ENCODE results near the gene OLA1. TPM values are rescaled to one million over a fixed set of nuclear protein-coding genes. Genes with fewer than 3 reads are reported as not detected.

OLA1 gene
- total RNA-seq, 1 donor from 2014 or later = 97.8 TPM

DNA sequence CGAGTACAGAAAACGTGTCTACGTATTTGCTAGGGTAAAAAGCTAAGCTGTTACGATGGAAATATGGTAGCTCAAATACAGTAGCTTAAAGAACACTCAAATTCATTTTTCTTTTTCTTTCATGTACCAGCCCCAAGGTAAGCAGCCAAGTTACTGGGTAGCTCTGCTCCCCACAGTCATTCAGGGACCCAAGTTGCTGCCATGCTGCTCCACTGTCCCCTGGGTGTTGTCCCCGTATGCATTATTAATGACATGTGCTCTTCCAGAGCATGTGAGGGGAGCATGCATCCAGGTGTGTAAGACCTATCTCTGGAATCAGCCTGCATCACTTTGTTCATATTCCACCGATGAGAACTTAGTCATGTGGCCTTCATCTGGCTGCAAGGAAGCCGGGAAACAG, 178.1 kb downstream of the OLA1 start:
- intact Hi-C loops (cut with micrococcal nuclease) = no loop called here

DNA sequence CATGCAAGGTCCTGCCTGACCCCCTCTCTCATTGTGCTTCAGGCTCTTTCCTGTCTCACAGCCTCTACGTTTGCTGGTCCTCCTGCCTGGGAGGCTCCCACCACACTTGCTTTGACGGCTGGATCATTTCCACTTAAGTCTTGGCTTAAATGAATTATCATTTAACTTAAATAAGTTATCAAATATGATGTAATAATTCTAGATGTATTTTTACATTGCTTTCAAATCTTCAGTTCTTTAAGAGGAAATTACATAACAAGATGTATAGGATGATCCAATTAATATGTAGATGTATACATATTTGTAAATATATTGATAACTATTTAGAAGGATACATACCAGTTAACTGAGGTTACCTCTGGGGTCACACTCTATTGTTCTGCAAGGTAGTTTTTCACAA, 180.5 kb downstream of the OLA1 start:
- intact Hi-C loops (cut with micrococcal nuclease) = no loop called here

DNA sequence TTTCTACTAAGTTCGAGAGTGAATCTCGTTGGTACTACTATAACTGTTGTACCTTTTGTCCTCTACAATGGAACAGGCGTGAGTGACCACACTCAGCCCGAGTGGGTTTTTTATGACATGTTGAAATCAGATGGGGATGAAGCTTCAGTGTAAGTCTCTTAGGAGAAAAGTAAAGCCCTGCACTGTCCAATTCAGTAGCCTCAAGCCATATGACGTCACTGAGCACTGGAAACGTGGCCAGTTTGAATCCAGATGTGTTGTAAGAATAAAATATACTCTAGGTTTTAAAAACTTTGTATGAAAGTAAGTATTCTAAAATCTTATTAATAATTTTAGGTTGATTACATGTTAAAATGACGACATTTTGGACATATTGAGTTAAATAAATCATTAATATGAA, 181.5 kb downstream of the OLA1 start:
- intact Hi-C loops (cut with micrococcal nuclease) = no loop called here

DNA sequence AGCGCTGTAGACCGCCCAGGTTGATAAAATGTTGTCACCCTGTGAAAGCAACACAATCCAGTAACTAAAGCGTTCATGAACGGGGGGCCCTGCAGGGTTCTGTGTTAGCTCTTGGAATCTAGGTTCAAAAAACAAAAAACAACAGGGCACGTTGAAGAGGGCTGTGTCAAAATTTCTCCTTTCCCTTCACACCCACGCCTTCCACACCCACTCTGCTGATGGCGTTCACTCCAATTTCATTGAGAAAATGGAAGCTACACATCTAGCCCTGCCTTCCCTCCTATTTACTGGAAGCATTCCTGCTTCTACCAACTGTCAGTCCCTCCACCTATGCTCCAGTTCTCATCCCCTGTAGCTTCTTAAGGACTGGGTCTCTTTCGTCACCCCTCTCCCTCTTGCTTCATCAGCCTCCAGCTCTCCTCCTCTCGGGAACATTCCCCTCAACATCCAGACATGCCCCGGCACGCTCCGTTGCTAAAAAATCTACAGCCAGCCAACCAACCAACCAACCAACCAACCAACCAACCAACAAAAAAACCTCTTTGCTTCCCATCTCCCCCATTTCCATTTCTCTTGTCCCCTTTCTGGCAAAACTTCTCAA, 184.7 kb downstream of the OLA1 start:
- intact Hi-C loops (cut with micrococcal nuclease) = no loop called here

DNA sequence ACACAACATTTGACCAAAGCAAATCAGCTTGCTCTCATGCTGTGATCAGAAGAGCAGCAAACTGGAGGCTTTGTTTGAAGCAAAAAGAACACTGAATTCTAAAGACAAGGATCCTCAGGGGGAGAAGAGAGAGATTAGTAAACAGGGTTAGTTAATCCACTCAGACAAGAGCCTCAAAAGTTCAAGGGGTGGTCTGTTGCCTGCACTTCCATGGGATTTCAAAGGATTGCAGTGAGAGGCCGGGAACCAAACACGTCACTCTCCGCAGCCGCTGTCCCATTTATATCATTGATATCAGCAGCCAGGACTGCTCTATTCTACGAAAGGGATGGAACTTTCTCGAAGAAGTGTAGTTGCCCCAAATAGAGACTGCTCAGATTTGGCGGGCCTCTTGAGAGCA, 185.4 kb downstream of the OLA1 start:
- intact Hi-C loops (cut with micrococcal nuclease) = no loop called here

DNA sequence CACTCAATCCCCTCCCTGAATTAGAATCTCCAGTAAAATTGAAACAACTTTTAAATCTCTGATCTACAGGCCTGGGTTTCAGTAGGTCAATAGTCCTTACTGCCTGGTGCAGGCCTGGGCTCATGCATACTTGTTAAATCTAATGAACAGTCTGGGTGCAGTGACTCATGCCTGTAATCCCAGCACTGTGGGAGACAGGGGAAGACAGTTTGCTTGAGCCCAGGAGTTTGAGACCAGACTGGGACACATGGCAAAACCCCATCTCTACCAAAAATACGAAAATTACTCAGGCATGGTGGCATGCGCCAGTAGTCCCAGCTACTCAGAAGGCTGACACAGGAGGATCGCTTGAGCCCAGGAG, 188.5 kb downstream of the OLA1 start:
- intact Hi-C loops (cut with micrococcal nuclease) = no loop called here

DNA sequence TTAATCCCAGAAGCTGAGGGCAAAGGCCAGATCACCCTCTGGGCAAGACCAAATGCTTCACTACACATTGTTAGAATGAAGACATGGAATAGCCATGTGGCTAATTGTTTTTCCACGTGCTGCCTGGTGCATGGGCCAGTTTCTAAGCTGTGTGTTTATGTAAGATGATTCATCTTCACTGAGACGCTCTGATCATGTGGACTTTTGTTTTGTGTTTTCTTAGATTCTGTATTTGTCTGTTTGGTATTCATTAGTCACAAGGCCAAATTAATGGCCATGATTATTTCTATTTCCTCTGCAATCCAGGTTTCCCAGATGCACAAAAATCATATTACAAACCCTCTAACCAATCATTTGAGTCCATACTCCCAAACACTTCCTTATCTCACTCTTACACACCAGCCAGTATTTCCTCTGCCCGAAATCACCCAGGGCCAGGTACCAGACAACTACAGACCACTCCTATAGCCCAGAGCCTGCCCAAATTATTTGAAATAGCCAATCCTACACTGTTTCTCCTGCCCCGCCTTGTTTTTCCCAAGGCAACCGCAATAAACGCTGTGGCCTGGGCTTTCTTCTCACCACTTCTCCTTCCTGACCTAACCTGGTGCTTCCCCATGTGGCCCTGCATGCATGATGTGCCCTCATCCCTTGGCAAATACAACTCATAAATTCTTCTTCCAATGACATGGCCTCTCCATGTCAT, 189.0 kb downstream of the OLA1 start:
- intact Hi-C loops (cut with micrococcal nuclease) = no loop called here

DNA sequence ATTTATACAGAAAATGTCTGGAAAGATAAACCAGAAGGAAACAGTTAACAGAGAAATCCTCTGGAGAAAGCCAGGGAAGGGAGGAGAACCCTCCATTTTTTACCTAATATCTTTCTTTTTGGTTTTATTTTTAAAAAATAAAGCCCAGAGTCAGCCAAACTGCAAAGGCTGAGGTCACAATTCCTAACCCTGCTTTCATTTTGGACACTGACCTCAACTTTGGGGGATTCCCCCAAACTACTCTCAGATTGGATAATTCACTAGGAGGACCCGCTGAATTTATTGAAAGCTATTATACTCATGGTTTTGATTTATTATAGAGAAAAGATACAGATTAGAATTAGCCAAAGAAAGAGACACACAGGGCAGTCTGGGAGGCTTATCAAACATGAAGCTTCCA, 189.9 kb downstream of the OLA1 start:
- intact Hi-C loops (cut with micrococcal nuclease) = no loop called here

DNA sequence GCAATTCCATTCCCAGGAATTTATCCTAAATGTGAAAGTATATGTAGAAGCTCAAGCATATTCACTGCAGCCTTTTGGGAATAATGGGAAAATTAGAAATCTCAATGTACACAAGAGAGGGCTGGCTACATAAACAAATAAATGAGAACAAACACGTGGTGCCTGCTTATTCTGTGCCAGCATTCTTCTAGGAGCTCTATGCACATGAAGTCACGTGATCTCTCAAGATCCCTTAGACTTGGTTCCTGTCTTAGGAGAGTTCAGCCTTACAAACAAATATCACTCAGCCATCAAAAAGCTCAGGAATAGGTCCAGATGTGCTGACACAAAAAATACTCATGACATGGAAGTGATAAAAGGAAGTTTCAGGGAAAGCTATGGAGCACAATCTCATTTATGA, 190.3 kb downstream of the OLA1 start:
- intact Hi-C loops (cut with micrococcal nuclease) = no loop called here

DNA sequence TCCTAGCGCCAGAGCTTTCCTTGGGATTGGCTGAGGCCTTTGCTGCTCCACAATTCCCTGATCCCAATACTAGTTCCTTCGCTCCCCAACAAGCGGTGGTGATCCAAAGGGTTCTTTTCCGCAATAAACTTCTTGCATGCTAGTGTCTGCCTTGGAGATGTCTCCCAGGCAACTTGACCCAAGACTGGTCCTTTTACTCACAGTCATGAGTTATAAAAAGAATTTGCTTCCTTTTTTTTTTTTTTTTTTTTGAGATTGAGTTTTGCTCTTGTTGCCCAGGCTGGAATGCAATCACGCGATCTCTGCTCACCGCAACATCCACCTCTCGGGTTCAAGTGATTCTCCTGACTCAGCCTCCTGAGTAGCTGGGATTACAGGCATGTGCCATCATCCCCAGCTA, 193.4 kb downstream of the OLA1 start:
- intact Hi-C loops (cut with micrococcal nuclease) = no loop called here

DNA sequence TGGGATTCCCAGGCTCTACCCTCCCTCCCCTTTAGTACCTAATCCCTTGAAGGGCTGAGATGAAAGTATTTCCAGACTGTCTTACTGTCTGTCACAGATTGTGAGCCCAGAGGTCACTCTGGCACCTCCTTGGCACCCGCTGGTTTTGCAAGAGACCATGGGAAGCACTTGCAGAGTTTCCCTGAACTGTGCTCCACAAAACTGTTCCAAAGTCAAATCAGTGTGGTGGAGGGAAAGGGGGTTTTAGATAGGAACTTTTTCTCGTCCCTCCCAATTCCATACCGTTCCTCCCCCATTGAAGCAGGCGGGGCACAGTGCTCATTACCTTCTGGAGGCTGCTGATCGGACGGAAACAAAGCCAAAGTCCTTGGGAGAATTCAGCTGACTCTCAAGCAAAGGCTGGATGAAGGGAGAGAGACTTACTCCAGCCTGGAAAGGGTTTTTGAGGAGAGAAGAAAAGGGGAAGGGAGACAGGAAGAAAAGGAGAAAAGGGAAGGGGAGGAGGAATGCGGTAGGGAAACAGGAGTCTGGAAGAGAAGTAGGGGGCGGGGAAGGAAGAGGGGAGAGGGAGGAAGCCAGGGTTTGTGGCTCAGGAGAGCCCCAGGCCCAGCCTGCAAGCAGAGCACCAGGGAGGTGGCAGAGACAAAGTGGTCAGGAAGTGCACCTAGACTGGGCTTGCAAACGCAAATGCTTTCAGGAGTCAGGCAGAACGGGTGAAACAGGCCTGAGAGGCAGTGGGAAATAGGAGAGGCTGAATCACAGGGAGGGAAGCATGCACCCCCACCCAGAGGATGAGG, 194.8 kb downstream of the OLA1 start:
- intact Hi-C loops (cut with micrococcal nuclease) = no loop called here

DNA sequence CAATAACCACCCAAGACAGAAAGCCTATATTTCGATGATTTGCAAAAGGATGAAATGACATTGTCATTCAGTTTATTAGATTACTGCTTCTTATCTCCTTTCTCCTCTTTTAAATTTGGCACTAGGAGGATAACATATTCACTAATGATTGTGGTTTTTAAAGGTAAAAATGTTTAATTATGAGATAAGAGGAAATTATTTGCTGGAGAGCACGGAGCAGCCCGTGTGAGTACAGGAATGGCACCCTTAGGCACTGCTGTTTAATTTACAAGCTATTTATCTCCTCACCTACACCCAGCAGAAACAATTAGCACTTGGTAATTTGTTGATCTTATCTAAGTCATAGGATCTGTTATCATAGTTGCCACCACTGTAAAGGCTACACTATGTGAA, 195.8 kb downstream of the OLA1 start:
- intact Hi-C loops (cut with micrococcal nuclease) = no loop called here

DNA sequence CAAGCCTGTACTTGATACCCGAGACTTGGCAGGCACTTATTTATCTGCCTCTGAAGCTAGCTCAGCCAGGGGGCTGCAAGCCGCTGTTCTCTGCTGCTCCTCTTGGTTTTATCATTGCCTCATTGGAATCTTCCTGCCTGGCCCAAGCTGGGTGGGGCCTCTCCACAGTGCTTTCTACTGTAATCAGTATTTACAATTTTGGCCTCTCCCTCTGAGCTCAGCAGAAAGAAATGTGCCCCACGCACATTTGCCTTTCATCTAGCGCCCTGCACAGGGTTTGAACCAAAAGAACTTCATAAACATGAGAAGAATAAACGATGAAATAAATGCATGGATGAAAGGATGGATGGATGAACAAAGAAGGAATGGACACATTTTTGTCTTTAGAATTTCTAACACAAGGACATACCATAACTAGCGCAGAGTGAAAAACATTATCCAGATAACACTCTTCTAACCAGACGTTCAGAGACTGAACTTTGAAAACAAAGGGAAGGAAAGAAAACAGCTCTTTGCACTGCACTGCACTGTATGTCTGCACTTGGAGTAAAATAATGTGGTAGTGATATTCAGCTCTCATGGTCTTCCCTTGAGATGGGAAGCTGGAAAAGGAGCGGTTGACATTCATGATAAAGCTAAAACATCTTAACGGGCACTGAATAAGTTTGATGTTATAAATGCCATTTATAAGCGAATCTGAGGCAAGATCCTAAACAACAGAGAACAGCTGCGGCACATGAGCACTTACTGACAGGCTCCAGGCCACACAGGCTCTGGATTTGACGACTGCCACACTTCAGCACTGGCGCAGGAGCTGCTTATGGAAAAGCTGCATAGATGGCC, 196.4 kb downstream of the OLA1 start:
- intact Hi-C loops (cut with micrococcal nuclease) = no loop called here

DNA sequence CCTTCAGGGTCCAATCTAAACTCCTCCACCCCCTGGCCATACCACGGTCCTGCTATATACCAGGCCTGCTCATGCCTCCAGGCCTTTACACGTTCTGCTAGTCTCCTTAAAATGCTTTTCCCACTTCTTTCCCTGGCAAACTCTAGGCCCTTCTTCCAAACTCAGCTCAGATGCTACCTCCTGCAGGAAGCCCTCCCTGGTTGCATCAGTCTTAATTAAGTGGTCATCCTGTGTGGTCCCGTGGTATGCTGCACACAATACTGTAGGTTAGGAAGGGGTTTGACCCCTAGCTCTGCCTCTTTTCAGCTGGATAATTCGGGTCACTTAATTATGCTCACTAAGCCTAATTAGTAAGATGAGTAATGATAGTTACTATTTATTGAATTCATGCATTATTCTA, 197.3 kb downstream of the OLA1 start:
- intact Hi-C loops (cut with micrococcal nuclease) = no loop called here

DNA sequence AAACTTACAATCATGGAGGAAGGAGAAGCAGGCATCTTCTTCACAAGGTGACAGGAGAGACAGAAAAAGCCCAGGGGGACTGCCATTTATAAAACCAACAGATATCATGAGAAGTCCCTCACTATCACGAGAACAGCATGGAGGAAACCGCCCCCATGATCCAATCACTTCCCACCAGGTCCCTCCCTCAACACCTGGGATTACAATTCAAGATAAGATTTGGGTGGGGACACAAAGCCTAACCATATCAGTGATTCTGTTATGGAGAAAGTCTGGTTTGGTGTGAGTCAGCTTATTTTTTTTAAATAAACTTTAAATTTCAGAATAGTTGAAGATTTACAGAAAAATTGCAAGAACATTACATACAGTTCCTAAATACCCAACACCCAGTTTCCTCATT, 198.4 kb downstream of the OLA1 start:
- intact Hi-C loops (cut with micrococcal nuclease) = loop anchor here (10.0 kb wide), 1 partner anchor 195 kb away; the partner anchor contains the start of gene OLA1

DNA sequence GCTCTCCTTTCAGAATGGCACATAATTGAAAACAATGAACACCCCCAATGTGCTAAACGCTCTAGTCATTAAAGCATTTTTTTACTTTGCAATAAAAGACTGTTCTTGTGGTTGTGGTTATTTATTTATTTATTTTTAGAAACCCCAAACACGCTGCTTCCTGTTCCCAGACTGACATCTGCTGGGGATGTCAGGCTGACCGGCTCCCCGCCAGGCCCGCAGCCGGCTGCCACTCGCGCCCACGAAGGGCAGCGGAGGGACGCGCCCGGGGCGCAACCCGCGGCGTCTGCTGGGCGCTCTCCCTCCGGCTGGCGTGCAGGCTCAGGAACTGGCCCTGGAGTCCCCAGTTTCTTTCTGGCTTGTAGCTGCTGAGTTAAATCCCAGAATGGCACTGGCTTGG, 200.1 kb downstream of the OLA1 start:
- intact Hi-C loops (cut with micrococcal nuclease) = loop anchor here (10.0 kb wide), 1 partner anchor 197 kb away; the partner anchor contains the start of gene OLA1

DNA sequence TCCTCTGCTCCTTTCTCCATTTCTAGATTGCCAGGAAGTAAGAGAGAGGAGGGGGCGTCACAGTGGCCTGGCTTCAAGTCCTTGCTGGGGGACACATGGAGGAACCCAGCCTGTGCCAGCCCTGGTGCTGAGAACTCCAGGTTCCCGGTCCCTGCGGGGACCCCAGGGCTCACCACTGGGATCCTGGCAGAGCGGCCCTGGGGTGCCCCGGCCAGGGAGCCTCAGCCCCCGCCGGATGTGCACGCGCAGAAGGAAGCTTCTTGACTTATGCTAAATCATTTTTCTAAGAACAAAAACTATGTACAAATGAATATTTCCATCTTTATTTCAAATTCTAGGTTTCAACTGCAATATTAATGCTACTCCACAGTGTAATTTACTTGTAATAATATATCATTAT, 200.6 kb downstream of the OLA1 start:
- intact Hi-C loops (cut with micrococcal nuclease) = loop anchor here (10.0 kb wide), 1 partner anchor 197 kb away; the partner anchor contains the start of gene OLA1

DNA sequence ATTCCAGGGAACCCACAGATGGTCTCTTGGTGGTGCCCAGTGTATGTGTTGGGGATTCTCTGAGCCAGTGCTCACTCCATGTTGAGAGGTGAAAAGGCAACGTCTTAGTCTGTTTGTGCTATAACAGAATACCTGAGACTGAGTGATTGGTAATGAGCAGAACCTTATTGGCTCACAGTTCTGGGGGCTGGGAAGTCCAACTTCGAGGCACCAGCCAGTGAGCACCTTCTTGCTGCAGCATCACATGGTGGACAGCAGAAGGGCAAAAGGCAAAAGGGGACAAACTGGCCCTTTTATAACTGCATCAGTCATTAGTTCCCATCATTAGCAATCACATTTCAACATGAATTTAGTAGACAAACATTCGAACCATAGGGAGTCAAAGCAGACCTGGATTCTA, 202.2 kb downstream of the OLA1 start:
- intact Hi-C loops (cut with micrococcal nuclease) = loop anchor here (10.0 kb wide), 1 partner anchor 199 kb away; the partner anchor contains the start of gene OLA1

DNA sequence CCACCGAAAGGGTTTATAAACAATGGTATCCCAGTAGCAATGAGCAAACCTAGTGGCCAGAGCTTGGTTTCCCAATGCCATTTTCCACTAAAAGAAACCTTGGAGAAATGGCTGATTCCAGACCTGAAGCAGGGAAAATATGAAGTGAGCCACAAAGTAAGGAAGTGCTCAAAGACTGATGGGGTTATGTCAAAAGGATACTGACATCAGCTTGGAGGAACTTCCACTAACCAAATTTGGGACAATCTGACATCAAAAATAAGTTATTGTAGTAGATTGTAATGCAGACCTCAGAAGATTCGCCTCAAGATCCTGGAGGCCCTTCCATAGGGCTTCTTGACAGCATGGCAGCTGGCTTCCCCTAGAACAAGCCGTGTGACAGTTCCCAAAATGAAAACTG, 203.8 kb downstream of the OLA1 start:
- intact Hi-C loops (cut with micrococcal nuclease) = loop anchor here (10.0 kb wide), 1 partner anchor 200 kb away; the partner anchor contains the start of gene OLA1

DNA sequence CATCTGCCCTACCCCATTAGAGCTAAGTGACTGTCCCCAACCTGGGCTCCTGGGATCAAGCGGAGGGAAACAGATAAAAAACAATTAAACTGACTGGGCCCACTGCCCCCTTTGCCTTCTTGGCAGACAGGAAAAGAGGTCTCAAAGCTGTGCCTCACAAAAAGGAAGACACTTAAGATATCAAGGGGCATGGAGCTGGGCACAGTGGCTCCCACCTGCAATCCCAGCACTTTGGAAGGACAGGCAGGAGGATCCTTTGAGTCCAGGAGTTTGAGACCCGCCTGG, 208.0 kb downstream of the OLA1 start:
- intact Hi-C loops (cut with micrococcal nuclease) = loop anchor here (1.0 to 10.0 kb wide), 2 partner anchors 75 to 204 kb away; partner anchors contain the start of genes OLA1 and SP3
